Measurements from ENCODE around the gene GNL3L.

GRCh38 chrX:54494166-54494988 is 35.6 kb upstream of the GNL3L start:
- TF ChIP-seq CTCF (IDR thresholded peaks at IDR 0.05; ENCODE audit: low read depth, low read length) (no peak), EZH2phosphoT487 (IDR thresholded peaks at IDR 0.05; ENCODE audit: low read depth) (no peak)
